DND-41 (cell line): ENCODE measurements around the gene SLC39A5.

Experiments used
- ATAC-seq: fragments of 200-7000 bp; cut with Tn5 transposase; 3 replicates; pipeline ENCODE4 v1.9.1; 2021; ENCODE audit warnings: low read depth; ENCODE audit not compliant: insufficient read depth
- DNase-seq: peaks from one replicate; pipeline ENCODE4 v3.0.0-alpha.2; 2020
- H2AFZ ChIP-seq: 2 replicates; pipeline ENCODE4 v1.6.0; 2012; ENCODE audit warnings: low read depth, low read length
- H3K27ac ChIP-seq: 2 replicates; pipeline ENCODE4 v1.5.1; 2012; ENCODE audit warnings: low read length, inconsistent platforms
- H3K27me3 ChIP-seq: fragments of 200-600 bp; sonication (generic); 2 replicates; pipeline ENCODE4 v1.6.0; 2012; ENCODE audit warnings: low read length, mild to moderate bottlenecking, inconsistent platforms; ENCODE audit not compliant: insufficient read depth, poor library complexity
- H3K36me3 ChIP-seq: 2 replicates; pipeline ENCODE4 v1.5.1; 2012; ENCODE audit warnings: low read length, inconsistent platforms; ENCODE audit not compliant: insufficient read depth
- H3K4me1 ChIP-seq: 2 replicates; pipeline ENCODE4 v1.5.1; 2012; ENCODE audit warnings: mild to moderate bottlenecking, low read length; ENCODE audit not compliant: insufficient read depth
- H3K4me2 ChIP-seq: 2 replicates; pipeline ENCODE4 v1.6.0; 2012; ENCODE audit warnings: mild to moderate bottlenecking, moderate library complexity, low read length, inconsistent platforms; ENCODE audit not compliant: insufficient read depth
- H3K4me3 ChIP-seq, 2 experiments: fragments of 200-600 bp in 1 of 2; shearing (Covaris generic) in 1 of 2; 2 replicates each; pipeline ENCODE4 v1.5.1; 2012 to 2016; ENCODE audit warnings: inconsistent platforms in 2 of 2, low read length in 2 of 2, mild to moderate bottlenecking in 2 of 2, low read depth in 1 of 2, moderate library complexity in 1 of 2
- H3K79me2 ChIP-seq: 2 replicates; pipeline ENCODE4 v1.6.0; 2012; ENCODE audit warnings: low read length, inconsistent platforms; ENCODE audit not compliant: insufficient read depth
- H3K9ac ChIP-seq: 2 replicates; pipeline ENCODE4 v1.6.0; 2012; ENCODE audit warnings: low read depth, mild to moderate bottlenecking, inconsistent platforms, low read length, moderate library complexity
- H3K9me3 ChIP-seq: 2 replicates; pipeline ENCODE4 v1.5.1; 2012; ENCODE audit warnings: low read length, moderate library complexity, mild to moderate bottlenecking, inconsistent platforms; ENCODE audit not compliant: insufficient read depth, severe bottlenecking
- H4K20me1 ChIP-seq: 2 replicates; pipeline ENCODE4 v1.6.0; 2012; ENCODE audit warnings: low read length; ENCODE audit not compliant: insufficient read depth
- EZH2 ChIP-seq: IDR thresholded peaks from 3 replicates; pipeline ENCODE4 v1.6.1; 2012; ENCODE audit warnings: borderline replicate concordance, low read depth, mild to moderate bottlenecking, moderate library complexity, low read length, inconsistent platforms; ENCODE audit not compliant: severe bottlenecking
- TF ChIP-seq, protein P1 (sequence below): IDR thresholded peaks from 2 replicates; pipeline ENCODE4 v1.5.1; 2012; ENCODE audit warnings: borderline replicate concordance, low read length, moderate library complexity, mild to moderate bottlenecking; ENCODE audit not compliant: poor library complexity, severe bottlenecking; ENCODE audit errors: extremely low read depth

SLC39A5 gene

GRCh38 chr12:56274299-56274698, 44.4 kb downstream of the SLC39A5 start:
- Histone ChIP-seq H3K79me2 (no peaks in the 10 kb centered on the region), H3K4me1 (no peaks in the 10 kb centered on the region), H3K9me3 (no peaks in the 10 kb centered on the region), H3K36me3 (peaks cover 86% of the 10 kb centered on the region), H2AFZ (no peak overlapping the region), H3K27me3 (no peaks in the 10 kb centered on the region), H3K27ac (no peak overlapping the region), H3K4me3 (no peak overlapping the region), H3K9ac (no peak overlapping the region), H3K4me2 (no peak overlapping the region), H4K20me1 (no peaks in the 10 kb centered on the region)
- ATAC-seq = no peak
- TF ChIP-seq, protein P1, sequence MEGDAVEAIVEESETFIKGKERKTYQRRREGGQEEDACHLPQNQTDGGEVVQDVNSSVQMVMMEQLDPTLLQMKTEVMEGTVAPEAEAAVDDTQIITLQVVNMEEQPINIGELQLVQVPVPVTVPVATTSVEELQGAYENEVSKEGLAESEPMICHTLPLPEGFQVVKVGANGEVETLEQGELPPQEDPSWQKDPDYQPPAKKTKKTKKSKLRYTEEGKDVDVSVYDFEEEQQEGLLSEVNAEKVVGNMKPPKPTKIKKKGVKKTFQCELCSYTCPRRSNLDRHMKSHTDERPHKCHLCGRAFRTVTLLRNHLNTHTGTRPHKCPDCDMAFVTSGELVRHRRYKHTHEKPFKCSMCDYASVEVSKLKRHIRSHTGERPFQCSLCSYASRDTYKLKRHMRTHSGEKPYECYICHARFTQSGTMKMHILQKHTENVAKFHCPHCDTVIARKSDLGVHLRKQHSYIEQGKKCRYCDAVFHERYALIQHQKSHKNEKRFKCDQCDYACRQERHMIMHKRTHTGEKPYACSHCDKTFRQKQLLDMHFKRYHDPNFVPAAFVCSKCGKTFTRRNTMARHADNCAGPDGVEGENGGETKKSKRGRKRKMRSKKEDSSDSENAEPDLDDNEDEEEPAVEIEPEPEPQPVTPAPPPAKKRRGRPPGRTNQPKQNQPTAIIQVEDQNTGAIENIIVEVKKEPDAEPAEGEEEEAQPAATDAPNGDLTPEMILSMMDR = no peak
- no peak for TF ChIP-seq EZH2
- DNase-seq = no peak

- peaks cover 93% of the 10 kb centered on the region for H3K36me3 ChIP-seq
- H3K27me3 ChIP-seq = no peaks in the 10 kb centered on the region
- no peak overlapping the region for H2AFZ ChIP-seq
- H4K20me1 ChIP-seq = no peaks in the 10 kb centered on the region
- H3K27ac ChIP-seq = no peak overlapping the region
- ATAC-seq = no peak
- H3K9me3 ChIP-seq = no peaks in the 10 kb centered on the region
- H3K4me1 ChIP-seq = no peaks in the 10 kb centered on the region
- H3K4me3 ChIP-seq = no peak overlapping the region
- H3K79me2 ChIP-seq = no peaks in the 10 kb centered on the region
- H3K4me2 ChIP-seq = no peak overlapping the region
- no peak for DNase-seq
- no peak overlapping the region for H3K9ac ChIP-seq
- TF ChIP-seq EZH2 = no peak
- TF ChIP-seq, protein P1 = no peak
Observed at GRCh38 chr12:56278905-56279304, 49.1 kb downstream of the SLC39A5 start.

DNA sequence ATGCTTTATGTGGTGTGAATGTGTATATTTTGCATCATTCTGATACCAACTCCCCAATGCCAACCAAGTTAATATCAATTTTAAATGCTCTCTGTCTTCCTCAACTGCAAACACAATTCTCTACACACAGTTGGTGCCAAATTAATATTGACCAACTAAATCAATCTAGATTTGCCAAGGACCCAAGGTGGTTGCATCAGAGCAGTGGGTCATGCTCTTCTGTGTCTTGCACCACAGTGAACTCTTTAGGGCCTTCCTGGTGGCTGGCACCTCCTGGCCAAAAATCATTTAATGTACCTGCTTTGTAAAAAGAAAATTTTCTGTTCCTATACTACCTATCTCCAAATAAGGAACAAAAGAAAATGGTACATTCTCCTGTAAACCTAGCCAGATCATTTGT, 51.0 kb downstream of the SLC39A5 start:
- Histone ChIP-seq H3K27ac (no peak overlapping the region), H4K20me1 (no peaks in the 10 kb centered on the region), H3K4me3 (no peak overlapping the region), H3K4me1 (no peaks in the 10 kb centered on the region), H3K4me2 (no peak overlapping the region), H3K27me3 (no peaks in the 10 kb centered on the region), H3K79me2 (peaks cover 6% of the 10 kb centered on the region), H3K9ac (no peak overlapping the region), H2AFZ (no peak overlapping the region), H3K9me3 (no peaks in the 10 kb centered on the region), H3K36me3 (peaks cover 82% of the 10 kb centered on the region)
- TF ChIP-seq EZH2 = no peak
- TF ChIP-seq, protein P1 = no peak
- no peak for DNase-seq
- no peak for ATAC-seq

DNA sequence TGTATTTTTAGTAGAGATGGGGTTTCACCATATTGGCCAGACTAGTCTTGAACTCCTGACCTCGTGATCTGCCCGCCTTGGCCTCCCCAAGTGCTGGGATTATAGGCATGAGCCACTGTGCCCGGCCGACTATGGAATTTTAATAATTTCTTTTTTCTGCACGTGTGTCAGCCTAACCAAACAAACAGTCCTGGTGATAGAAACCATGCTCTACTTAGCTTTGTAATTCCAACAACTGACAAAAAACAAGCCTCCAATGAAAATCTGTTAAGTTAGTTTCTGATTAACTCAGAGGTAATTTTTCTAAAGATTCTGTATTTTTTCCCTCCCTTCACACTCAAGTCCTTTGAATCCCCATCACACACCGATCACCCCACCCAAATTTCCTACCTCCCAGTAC, 52.2 kb downstream of the SLC39A5 start:
- ATAC-seq (no peak), DNase-seq (no peak)
- Histone ChIP-seq H3K9me3 (no peaks in the 10 kb centered on the region), H3K27ac (no peak overlapping the region), H3K4me3 (no peak overlapping the region), H3K9ac (no peak overlapping the region), H3K27me3 (no peaks in the 10 kb centered on the region), H3K36me3 (peaks cover 83% of the 10 kb centered on the region), H4K20me1 (no peaks in the 10 kb centered on the region), H2AFZ (no peak overlapping the region), H3K4me2 (no peak overlapping the region), H3K79me2 (peaks cover 13% of the 10 kb centered on the region), H3K4me1 (no peaks in the 10 kb centered on the region)
- TF ChIP-seq, protein P1 = no peak
- no peak for TF ChIP-seq EZH2
